GM10266 (cell line): Measurements from ENCODE around the gene ZNF503.

ENCODE experiments used
- DNase-seq: peaks from one replicate; pipeline ENCODE4 v3.0.0; 2012; ENCODE audit errors: extremely low spot score
- TF ChIP-seq, protein P1 (sequence below): IDR thresholded peaks from 2 replicates; pipeline ENCODE4 v1.5.1; 2012; ENCODE audit warnings: mild to moderate bottlenecking, low read depth; ENCODE audit not compliant: control insufficient read depth, insufficient read depth; ENCODE audit errors: missing control alignments

ZNF503 gene, protein sequence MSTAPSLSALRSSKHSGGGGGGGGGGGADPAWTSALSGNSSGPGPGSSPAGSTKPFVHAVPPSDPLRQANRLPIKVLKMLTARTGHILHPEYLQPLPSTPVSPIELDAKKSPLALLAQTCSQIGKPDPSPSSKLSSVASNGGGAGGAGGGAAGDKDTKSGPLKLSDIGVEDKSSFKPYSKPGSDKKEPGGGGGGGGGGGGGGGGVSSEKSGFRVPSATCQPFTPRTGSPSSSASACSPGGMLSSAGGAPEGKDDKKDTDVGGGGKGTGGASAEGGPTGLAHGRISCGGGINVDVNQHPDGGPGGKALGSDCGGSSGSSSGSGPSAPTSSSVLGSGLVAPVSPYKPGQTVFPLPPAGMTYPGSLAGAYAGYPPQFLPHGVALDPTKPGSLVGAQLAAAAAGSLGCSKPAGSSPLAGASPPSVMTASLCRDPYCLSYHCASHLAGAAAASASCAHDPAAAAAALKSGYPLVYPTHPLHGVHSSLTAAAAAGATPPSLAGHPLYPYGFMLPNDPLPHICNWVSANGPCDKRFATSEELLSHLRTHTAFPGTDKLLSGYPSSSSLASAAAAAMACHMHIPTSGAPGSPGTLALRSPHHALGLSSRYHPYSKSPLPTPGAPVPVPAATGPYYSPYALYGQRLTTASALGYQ

DNA sequence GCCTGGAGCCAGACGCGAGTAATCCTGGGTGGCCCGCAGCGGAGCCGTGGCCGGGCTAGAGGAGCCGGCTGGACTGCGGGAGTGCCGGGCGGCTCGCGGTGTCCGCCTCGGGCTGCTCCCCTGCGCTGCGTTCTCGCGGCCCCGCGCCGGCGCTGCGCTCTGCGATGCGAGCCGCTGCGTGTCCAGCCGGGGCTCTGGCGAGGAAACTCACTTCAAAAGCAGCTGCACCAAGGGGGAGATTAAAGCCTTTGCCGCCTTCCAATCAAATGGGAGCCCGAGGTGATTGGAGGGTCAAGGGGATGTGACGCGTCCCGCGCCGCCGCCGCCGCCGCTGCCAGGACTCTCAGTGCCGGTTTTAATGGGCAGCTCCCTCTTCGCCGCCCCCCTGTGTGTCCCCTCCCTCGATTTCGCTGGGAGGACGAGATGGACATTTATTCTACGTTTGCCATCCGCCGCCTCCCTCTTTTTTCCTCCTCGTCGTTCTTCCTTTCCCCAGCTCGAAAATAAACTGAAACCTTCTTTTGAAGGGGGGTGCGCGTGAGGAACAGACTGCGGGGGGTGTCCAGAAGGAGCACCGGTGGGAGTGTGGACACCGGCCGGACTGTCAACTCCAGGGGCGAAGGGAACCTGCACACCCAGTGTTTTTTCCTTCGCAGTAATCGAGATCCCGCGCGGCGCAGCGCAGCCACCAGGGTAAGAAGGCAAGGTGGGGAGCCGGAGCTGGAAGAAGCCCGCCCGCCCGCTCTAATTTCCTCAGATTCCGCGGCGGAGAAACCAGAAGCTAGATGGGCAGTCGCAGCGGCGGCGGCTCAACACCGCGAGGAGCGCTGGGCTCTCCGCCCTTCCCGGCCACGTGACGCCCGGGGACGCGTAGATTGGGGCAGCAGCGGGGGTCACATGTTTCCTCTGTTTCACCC lies at the start of gene ZNF503:
TSS of gene ZNF503 (minus strand) at position 196 of the 917 bp plus-strand sequence. CDS start 345 bp downstream, outside the sequence.
- TF ChIP-seq, protein P1, sequence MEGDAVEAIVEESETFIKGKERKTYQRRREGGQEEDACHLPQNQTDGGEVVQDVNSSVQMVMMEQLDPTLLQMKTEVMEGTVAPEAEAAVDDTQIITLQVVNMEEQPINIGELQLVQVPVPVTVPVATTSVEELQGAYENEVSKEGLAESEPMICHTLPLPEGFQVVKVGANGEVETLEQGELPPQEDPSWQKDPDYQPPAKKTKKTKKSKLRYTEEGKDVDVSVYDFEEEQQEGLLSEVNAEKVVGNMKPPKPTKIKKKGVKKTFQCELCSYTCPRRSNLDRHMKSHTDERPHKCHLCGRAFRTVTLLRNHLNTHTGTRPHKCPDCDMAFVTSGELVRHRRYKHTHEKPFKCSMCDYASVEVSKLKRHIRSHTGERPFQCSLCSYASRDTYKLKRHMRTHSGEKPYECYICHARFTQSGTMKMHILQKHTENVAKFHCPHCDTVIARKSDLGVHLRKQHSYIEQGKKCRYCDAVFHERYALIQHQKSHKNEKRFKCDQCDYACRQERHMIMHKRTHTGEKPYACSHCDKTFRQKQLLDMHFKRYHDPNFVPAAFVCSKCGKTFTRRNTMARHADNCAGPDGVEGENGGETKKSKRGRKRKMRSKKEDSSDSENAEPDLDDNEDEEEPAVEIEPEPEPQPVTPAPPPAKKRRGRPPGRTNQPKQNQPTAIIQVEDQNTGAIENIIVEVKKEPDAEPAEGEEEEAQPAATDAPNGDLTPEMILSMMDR, result no peak
- DNase-seq, result peak; percentile 72

DNA sequence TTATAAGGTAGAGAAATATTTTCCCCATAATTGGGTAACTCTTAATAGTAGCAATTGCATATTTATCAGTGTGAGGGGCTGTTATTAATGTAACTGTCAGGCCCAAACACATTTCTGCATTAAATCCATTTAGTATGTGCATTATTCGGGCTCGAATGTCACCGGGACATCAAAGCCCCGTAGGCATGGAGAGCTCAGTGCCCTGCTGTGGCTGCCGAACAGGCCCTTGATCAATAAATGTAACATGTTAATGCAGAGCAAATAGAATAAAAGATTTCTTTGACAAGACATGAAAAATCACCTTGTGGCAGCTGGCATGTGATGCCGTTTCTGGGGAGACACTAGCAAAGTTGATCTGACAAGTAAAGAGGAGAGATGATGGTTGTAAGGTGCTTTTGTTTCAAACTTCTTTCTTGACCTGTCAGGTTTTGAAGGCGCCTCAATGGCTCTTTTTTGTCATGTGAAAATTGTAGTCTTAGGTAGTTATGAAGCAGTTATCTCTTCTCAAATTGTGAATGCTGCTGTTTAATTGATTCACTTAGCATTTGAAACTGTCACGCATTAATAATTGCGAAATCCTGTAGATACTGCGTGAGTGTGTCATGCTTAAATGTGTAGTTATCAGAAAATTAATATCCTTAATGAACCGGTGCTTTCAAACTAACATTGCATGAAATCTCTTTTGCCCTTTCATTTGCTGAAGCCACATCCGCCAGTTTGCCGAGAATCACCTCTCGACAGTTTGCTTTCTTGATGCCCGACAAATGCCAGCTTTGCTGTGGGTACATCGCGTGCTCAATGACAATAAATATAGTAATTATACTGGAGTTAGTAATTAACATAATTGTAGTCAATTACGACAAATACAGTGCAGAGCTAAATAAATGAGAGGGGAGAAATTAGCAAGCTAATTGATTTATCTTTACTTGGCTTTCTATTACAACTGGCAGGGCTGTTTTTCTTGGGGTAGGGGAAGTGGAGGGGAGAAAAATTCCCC lies 49.4 kb upstream of the ZNF503 start:
- TF ChIP-seq, protein P1, result no peak
- DNase-seq, result no peak

DNA sequence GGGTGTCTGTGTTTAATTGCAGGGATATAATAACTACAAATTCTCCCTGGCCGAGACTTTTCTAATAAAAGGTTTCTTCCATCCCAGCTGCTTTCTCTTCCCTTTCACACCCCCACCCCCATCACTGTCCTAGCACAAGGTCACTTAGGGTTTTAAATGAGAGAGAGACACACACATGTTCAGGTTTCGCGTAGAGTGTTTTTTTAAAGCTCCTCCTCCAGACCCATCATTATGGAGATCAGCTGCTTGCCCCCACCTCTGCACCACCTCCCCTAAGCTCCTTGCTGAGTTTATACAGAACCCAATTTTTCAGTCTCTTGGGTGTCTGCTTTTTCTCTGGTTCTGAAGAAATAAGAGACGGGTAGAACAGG lies 48.5 kb upstream of the ZNF503 start:
- TF ChIP-seq, protein P1, result no peak

DNA sequence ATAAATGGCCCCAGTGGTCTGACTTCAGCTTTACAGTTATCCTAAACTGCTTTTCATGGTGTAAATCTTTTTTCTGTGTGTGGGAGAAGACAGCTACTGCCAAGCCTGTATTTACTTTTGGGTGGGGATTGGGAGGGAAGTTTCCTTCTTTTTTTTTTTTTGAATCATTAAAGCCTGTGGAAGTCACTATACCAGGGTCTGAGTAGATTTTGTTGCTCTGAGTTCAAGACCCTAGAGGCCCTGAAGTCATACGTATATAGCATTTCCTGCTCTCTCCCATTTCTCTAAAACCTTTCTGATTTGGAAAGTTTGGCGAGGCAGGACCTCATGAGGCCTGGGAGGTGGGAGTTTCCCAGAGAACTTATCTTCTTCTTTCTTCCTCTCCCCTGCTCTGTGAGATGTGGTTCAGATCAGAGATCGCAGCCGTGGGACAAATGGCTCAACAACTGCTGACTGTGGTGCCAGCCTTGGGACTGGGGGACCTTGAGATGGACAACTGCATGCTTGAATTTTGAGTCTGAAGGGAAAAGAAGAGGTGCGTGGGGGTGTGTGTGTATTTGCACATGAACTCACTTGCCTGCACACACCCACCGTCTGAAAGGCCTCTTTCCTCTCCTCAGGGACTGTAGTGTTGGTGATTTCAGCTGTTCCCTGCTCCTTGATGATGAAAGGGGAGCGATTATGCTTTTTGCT lies 48.0 kb upstream of the ZNF503 start:
- no peak for DNase-seq
- TF ChIP-seq, protein P1, result no peak

More for the DNA sequence above, 48.5 kb upstream of the ZNF503 start:
- DNase-seq, result no peak

DNA sequence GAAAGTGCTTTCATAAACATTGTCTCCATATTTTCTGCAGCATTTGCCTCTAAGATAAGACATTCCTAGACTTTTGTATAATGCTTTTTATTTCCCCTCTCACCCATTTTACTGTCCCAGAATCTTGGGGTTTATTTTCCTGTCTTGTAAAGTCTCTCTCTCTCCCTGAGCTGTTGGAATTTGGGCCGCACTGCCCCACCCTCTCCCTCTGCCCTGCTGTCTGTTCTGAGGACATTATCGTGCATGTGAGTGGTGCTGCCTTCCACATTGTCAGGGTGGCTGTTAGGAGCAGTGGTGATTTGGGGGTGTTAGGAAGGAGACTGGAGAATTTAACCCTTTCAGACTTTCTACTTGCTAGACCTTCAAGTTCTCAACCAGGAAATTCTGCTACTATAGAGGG lies 46.6 kb upstream of the ZNF503 start:
- DNase-seq, result no peak

DNA sequence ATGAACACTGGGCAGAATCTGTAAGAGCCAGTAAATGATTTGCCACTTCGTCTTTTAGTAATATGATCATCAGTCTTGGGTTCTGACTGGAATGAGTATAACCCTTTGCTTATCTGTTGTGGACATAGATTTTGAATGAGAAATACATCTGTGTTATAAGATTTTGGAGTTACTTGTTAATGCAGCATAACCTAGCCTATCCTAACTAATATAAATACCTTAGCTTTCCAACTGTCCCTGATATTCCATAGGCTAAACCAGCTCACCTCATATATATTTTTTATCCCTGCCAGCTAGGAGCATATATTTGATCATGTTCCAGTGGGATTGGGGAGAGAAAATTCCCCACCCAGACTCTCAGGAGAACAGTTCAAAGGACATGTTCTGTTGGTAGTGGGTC lies 44.9 kb upstream of the ZNF503 start:
- no peak for DNase-seq
- TF ChIP-seq, protein P1, result no peak

More for the DNA sequence above, 46.6 kb upstream of the ZNF503 start:
- TF ChIP-seq, protein P1, result no peak
